Measurements from ENCODE around the gene EFNA5. TPM values are rescaled to one million over a fixed set of nuclear protein-coding genes. Genes with fewer than 3 reads are reported as not detected.
A peak's percentile ranks its signal among the peaks of the same experiment; 100 is the strongest.

EFNA5 gene
- total and polyA plus RNA-seq, 4 donors: 0.14 to 0.93 (median 0.54) TPM

GRCh38 chr5:107372723-107373450 is 297.9 kb downstream of the EFNA5 start:
- WGBS: 79% methylated on average over 7 of the region's 7 CpGs
- Histone ChIP-seq H3K4me1 (ENCODE audit: control insufficient read depth in 4 of 4, insufficient read depth in 4 of 4, low read length in 3 of 4) (no peaks in the 10 kb centered on the region), H3K9ac (ENCODE audit: low read depth in 1 of 2, low read length in 2 of 2) (no peak overlapping the region), H3K27me3 (ENCODE audit: control insufficient read depth in 4 of 4, insufficient read depth in 4 of 4, low read length in 3 of 4) (no peaks in the 10 kb centered on the region), H3K9me3 (ENCODE audit: control insufficient read depth in 4 of 4, low read length in 3 of 4) (no peaks in the 10 kb centered on the region), H3K27ac (ENCODE audit: low read depth in 1 of 2, low read length in 2 of 2) (no peak overlapping the region), H3K4me3 (ENCODE audit: low read depth in 1 of 3, low read length in 3 of 3) (no peak overlapping the region), H3K36me3 (ENCODE audit: control insufficient read depth in 4 of 4, insufficient read depth in 3 of 4, low read depth in 1 of 4, low read length in 3 of 4) (no peaks in the 10 kb centered on the region)
- no peak for DNase-seq (ENCODE audit: low spot score)
- TF ChIP-seq RAD21 (IDR thresholded peaks at IDR 0.05) (no peak), HNF4A (conservative IDR thresholded peaks at IDR 0.05) (no peak), MAX (IDR thresholded peaks at IDR 0.05) (no peak), FOXA2 (IDR thresholded peaks at IDR 0.05) (no peak), TAF1 (conservative IDR thresholded peaks at IDR 0.05) (no peak), YY1 (IDR thresholded peaks at IDR 0.05) (no peak), EGR1 (IDR thresholded peaks at IDR 0.05; ENCODE audit: low read depth in 2 of 2) (no peak), RXRA (IDR thresholded peaks at IDR 0.05) (no peak), ZBTB33 (IDR thresholded peaks at IDR 0.05) (no peak)
- TF ChIP-seq, protein P1, sequence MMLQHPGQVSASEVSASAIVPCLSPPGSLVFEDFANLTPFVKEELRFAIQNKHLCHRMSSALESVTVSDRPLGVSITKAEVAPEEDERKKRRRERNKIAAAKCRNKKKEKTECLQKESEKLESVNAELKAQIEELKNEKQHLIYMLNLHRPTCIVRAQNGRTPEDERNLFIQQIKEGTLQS (IDR thresholded peaks at IDR 0.05): no peak

GRCh38 chr5:107370396-107370968 is 300.3 kb downstream of the EFNA5 start:
- peak overlapping the region in 1 of 2 donors; percentile 31 for H3K27ac ChIP-seq (ENCODE audit: low read depth in 1 of 2, low read length in 2 of 2)
- no peaks in the 10 kb centered on the region for H3K4me1 ChIP-seq (ENCODE audit: control insufficient read depth in 4 of 4, insufficient read depth in 4 of 4, low read length in 3 of 4)
- H3K36me3 ChIP-seq (ENCODE audit: control insufficient read depth in 4 of 4, insufficient read depth in 3 of 4, low read depth in 1 of 4, low read length in 3 of 4): no peaks in the 10 kb centered on the region
- no peak overlapping the region for H3K4me3 ChIP-seq (ENCODE audit: low read depth in 1 of 3, low read length in 3 of 3)
- DNase-seq (ENCODE audit: low spot score): no peak
- TF ChIP-seq RXRA (IDR thresholded peaks at IDR 0.05) (no peak), JUND (IDR thresholded peaks at IDR 0.05) (no peak), ZBTB33 (IDR thresholded peaks at IDR 0.05) (no peak), REST (IDR thresholded peaks at IDR 0.05) (no peak), RAD21 (IDR thresholded peaks at IDR 0.05) (no peak), HNF4A (conservative IDR thresholded peaks at IDR 0.05) (no peak), FOXA1 (IDR thresholded peaks at IDR 0.05) (no peak), MAX (IDR thresholded peaks at IDR 0.05) (no peak), EGR1 (IDR thresholded peaks at IDR 0.05; ENCODE audit: low read depth in 2 of 2) (no peak), GABPA (IDR thresholded peaks at IDR 0.05 in 1 of 2, conservative IDR thresholded peaks at IDR 0.05 in 1 of 2) (no peak), YY1 (IDR thresholded peaks at IDR 0.05) (no peak), SP1 (IDR thresholded peaks at IDR 0.05) (no peak), FOXA2 (IDR thresholded peaks at IDR 0.05) (no peak), HNF4G (IDR thresholded peaks at IDR 0.05) (no peak), NR2F2 (IDR thresholded peaks at IDR 0.05) (no peak), TAF1 (conservative IDR thresholded peaks at IDR 0.05) (no peak)
- TF ChIP-seq, protein P1 (IDR thresholded peaks at IDR 0.05): no peak
- TF ChIP-seq, protein P2, sequence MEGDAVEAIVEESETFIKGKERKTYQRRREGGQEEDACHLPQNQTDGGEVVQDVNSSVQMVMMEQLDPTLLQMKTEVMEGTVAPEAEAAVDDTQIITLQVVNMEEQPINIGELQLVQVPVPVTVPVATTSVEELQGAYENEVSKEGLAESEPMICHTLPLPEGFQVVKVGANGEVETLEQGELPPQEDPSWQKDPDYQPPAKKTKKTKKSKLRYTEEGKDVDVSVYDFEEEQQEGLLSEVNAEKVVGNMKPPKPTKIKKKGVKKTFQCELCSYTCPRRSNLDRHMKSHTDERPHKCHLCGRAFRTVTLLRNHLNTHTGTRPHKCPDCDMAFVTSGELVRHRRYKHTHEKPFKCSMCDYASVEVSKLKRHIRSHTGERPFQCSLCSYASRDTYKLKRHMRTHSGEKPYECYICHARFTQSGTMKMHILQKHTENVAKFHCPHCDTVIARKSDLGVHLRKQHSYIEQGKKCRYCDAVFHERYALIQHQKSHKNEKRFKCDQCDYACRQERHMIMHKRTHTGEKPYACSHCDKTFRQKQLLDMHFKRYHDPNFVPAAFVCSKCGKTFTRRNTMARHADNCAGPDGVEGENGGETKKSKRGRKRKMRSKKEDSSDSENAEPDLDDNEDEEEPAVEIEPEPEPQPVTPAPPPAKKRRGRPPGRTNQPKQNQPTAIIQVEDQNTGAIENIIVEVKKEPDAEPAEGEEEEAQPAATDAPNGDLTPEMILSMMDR (IDR thresholded peaks at IDR 0.05; ENCODE audit: low read depth, low read length, missing input control): no peak
- WGBS: 71% methylated on average over 6 of the region's 6 CpGs
- no peak overlapping the region for H3K9ac ChIP-seq (ENCODE audit: low read depth in 1 of 2, low read length in 2 of 2)
- no peaks in the 10 kb centered on the region for H3K9me3 ChIP-seq (ENCODE audit: control insufficient read depth in 4 of 4, low read length in 3 of 4)
- H3K27me3 ChIP-seq (ENCODE audit: control insufficient read depth in 4 of 4, insufficient read depth in 4 of 4, low read length in 3 of 4): no peaks in the 10 kb centered on the region

Data from liver (tissue), 9 donors.